Measurements from ENCODE around the gene NRXN3.

DNA sequence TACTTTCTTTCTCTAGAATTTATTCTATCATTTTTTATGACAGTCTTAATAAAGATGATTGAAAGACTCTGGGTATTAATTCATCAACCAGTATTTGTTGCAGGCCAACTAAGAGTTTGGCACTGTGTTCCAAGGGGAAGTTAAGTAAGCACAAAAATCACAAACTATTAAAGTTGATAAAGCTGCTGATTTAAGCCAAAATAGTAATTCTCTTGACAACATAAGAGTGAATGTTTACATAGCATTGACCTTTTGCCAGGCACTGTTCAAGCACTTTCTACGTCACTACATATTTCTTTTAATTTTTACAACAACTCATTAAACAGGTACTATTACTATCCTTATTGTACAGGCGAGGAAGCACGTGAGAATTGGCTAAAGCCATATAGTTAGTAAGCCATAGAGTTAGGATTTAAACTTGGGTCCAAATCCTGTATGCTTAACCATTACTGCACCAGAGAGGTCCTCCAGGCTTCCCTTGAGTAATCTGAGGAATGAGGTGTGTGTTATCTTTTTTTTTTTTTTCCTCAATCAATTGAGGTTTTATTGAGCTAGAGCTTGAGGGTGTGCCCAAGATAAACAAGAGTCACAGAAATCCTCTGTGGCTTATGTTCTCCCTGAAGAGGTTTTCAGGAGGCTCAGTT is 1031.5 kb downstream of the NRXN3 start:
- TF ChIP-seq, protein P1, sequence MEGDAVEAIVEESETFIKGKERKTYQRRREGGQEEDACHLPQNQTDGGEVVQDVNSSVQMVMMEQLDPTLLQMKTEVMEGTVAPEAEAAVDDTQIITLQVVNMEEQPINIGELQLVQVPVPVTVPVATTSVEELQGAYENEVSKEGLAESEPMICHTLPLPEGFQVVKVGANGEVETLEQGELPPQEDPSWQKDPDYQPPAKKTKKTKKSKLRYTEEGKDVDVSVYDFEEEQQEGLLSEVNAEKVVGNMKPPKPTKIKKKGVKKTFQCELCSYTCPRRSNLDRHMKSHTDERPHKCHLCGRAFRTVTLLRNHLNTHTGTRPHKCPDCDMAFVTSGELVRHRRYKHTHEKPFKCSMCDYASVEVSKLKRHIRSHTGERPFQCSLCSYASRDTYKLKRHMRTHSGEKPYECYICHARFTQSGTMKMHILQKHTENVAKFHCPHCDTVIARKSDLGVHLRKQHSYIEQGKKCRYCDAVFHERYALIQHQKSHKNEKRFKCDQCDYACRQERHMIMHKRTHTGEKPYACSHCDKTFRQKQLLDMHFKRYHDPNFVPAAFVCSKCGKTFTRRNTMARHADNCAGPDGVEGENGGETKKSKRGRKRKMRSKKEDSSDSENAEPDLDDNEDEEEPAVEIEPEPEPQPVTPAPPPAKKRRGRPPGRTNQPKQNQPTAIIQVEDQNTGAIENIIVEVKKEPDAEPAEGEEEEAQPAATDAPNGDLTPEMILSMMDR (conservative IDR thresholded peaks at IDR 0.05; ENCODE audit: low read depth, low read length): no peak
- no peak for TF ChIP-seq EZH2 (IDR thresholded peaks at IDR 0.05; ENCODE audit: low read length, unreplicated experiment)
